A549 (cell line): ENCODE measurements around the gene GPR176. TPM values are rescaled to one million over a fixed set of nuclear protein-coding genes. Genes with fewer than 3 reads are reported as not detected.

Source experiments
- ATAC-seq, 2 experiments: fragments of 200-7000 bp in 1 of 2; fragments of >200 bp in 1 of 2; cut with Nextera tagmentation in 1 of 2; cut with Tn5 transposase in 1 of 2; 3 replicates each; pipeline versions ENCODE4 v1.8.0 to v1.9.1; 2018 to 2020; ENCODE audit warnings: mild to moderate bottlenecking in 1 of 2, moderate library complexity in 1 of 2
- CTCF ChIA-PET: fragments of 300-600 bp; sonication (Branson Sonifier 250); formaldehyde crosslinking; extraction: SDS; loops from one replicate; lab custom pipeline; 2021; ENCODE audit warnings: antibody characterized with exemption, inconsistent platforms; lab: Yijun Ruan, JAX
- POLR2A ChIA-PET: fragments of 350-600 bp; formaldehyde crosslinking; extraction: SDS; loops from one replicate; lab custom pipeline; 2021; ENCODE audit warnings: antibody characterized with exemption, inconsistent platforms; lab: Yijun Ruan, JAX
- DNase-seq, 2 experiments: peaks; one replicate each; pipeline versions ENCODE4 v3.0.0 to v3.0.0-alpha.2; 2011 to 2016; ENCODE audit warnings: low read depth in 1 of 2, low spot score in 1 of 2
- FAIRE-seq: peaks from 2 replicates; lab custom pipeline; 2011; peaks lifted over from hg19 to GRCh38; lab: Jason Lieb, UNC
- H3K27ac ChIP-seq, 2 experiments: fragments of >200 bp; sonication (Bioruptor Twin); formaldehyde crosslinking; 3 replicates each; pipeline ENCODE4 v1.5.1; 2016 to 2017
- H3K4me1 ChIP-seq: fragments of >200 bp; sonication (Bioruptor Twin); formaldehyde crosslinking; 3 replicates; pipeline ENCODE4 v1.6.1; 2016
- H3K4me2 ChIP-seq: fragments of >200 bp; sonication (Bioruptor Twin); formaldehyde crosslinking; 3 replicates; pipeline ENCODE4 v1.6.1; 2016
- H3K4me3 ChIP-seq: fragments of >200 bp; sonication (Bioruptor Twin); formaldehyde crosslinking; 3 replicates; pipeline ENCODE4 v1.5.1; 2016
- H3K9me3 ChIP-seq: fragments of >200 bp; sonication (Bioruptor Twin); formaldehyde crosslinking; 3 replicates; pipeline ENCODE4 v1.6.1; 2016
- BCL3 ChIP-seq: fragments of >200 bp; sonication (Bioruptor Twin); formaldehyde crosslinking; IDR thresholded peaks from 3 replicates; pipeline ENCODE4 v1.6.1; 2016
- CBX2 ChIP-seq: fragments of 200-600 bp; sonication (generic); IDR thresholded peaks from 2 replicates; pipeline ENCODE4 v1.6.1; 2016; ENCODE audit warnings: low read depth, mild to moderate bottlenecking, borderline replicate concordance
- CBX8 ChIP-seq: fragments of 200-600 bp; sonication (generic); IDR thresholded peaks from 2 replicates; pipeline ENCODE4 v1.6.1; 2016
- CHD2 ChIP-seq: fragments of 150-350 bp; IDR thresholded peaks from 2 replicates; pipeline ENCODE4 v1.6.1; 2014; ENCODE audit warnings: low read length; ENCODE audit not compliant: partially characterized antibody
- EHMT2 ChIP-seq: fragments of 200-600 bp; sonication (generic); IDR thresholded peaks from 2 replicates; pipeline ENCODE4 v1.6.1; 2016; ENCODE audit warnings: antibody characterized with exemption, low read depth, mild to moderate bottlenecking, moderate library complexity
- FOSB ChIP-seq: fragments of 250-450 bp; sonication (Bioruptor Pico); IDR thresholded peaks from 2 replicates; pipeline ENCODE4 v1.5.0; 2020; ENCODE audit warnings: mild to moderate bottlenecking, moderate library complexity
- FOXS1 ChIP-seq: fragments of 250-450 bp; sonication (Bioruptor Pico); IDR thresholded peaks from 2 replicates; pipeline ENCODE4 v1.5.0; 2020; ENCODE audit warnings: mild to moderate bottlenecking, moderate library complexity
- HOXA7 ChIP-seq: fragments of 250-450 bp; sonication (Bioruptor Pico); IDR thresholded peaks from 2 replicates; pipeline ENCODE4 v1.5.0; 2020; ENCODE audit warnings: mild to moderate bottlenecking, moderate library complexity
- HOXB13 ChIP-seq: fragments of 250-450 bp; sonication (Bioruptor Pico); IDR thresholded peaks from 2 replicates; pipeline ENCODE4 v1.5.0; 2020; ENCODE audit warnings: low read depth, mild to moderate bottlenecking, moderate library complexity
- JUN ChIP-seq, 2 experiments: fragments of >200 bp; sonication (Bioruptor Twin); formaldehyde crosslinking; IDR thresholded peaks; 2 replicates in 1 of 2; 3 replicates in 1 of 2; pipeline ENCODE4 v1.6.1; 2016 to 2017
- MAFK ChIP-seq: fragments of 450-650 bp; IDR thresholded peaks from 2 replicates; pipeline ENCODE4 v1.6.1; 2014; ENCODE audit not compliant: partially characterized antibody
- MAX ChIP-seq: IDR thresholded peaks from 2 replicates; pipeline ENCODE4 v1.6.1; 2012
- MAZ ChIP-seq: fragments of 150-350 bp; IDR thresholded peaks from 2 replicates; pipeline ENCODE4 v1.6.1; 2014; ENCODE audit warnings: antibody characterized with exemption, low read depth, low read length, borderline replicate concordance
- NR3C1 ChIP-seq: fragments of >200 bp; sonication (Bioruptor Twin); formaldehyde crosslinking; IDR thresholded peaks from 3 replicates; pipeline ENCODE4 v1.6.1; 2017
- PHF8 ChIP-seq: fragments of 200-600 bp; sonication (generic); IDR thresholded peaks from 2 replicates; pipeline ENCODE4 v1.6.1; 2016; ENCODE audit warnings: low read depth, mild to moderate bottlenecking, antibody characterized with exemption, moderate library complexity, borderline replicate concordance
- RARB ChIP-seq: fragments of 250-450 bp; sonication (Bioruptor Pico); IDR thresholded peaks from 2 replicates; pipeline ENCODE4 v1.8.0; 2021; ENCODE audit warnings: mild to moderate bottlenecking, moderate library complexity
- RFX5 ChIP-seq: fragments of 450-650 bp; IDR thresholded peaks from 2 replicates; pipeline ENCODE4 v1.7.1; 2014; ENCODE audit warnings: antibody characterized with exemption, mild to moderate bottlenecking, moderate library complexity
- RNF2 ChIP-seq: fragments of 200-600 bp; sonication (generic); IDR thresholded peaks from 2 replicates; pipeline ENCODE4 v1.6.1; 2016; ENCODE audit warnings: low read depth, mild to moderate bottlenecking, antibody characterized with exemption, moderate library complexity, borderline replicate concordance
- SMC3 ChIP-seq: fragments of >200 bp; sonication (Bioruptor Twin); formaldehyde crosslinking; IDR thresholded peaks from 3 replicates; pipeline ENCODE4 v1.6.1; 2018; ENCODE audit warnings: inconsistent platforms
- SREBF2 ChIP-seq: fragments of 450-650 bp; IDR thresholded peaks from 2 replicates; pipeline ENCODE4 v1.6.1; 2014; ENCODE audit warnings: mild to moderate bottlenecking, moderate library complexity
- TP53 ChIP-seq: fragments of 250-450 bp; sonication (Bioruptor Pico); IDR thresholded peaks from 2 replicates; pipeline ENCODE4 v1.5.0; 2021; ENCODE audit warnings: mild to moderate bottlenecking, moderate library complexity
- USF2 ChIP-seq: fragments of 450-650 bp; IDR thresholded peaks from 2 replicates; pipeline ENCODE4 v1.6.1; 2014; ENCODE audit warnings: antibody characterized with exemption
- ZC3H11A ChIP-seq: fragments of 450-650 bp; IDR thresholded peaks from 2 replicates; pipeline ENCODE4 v1.6.1; 2014; ENCODE audit warnings: antibody characterized with exemption, mild to moderate bottlenecking
- WGBS: methylation state at CpG from one replicate; pipeline ENCODE4 v1.1.6; 2017; ENCODE audit errors: missing lambda C conversion rate; 5-methylcytosine and 5-hydroxymethylcytosine counted together
- polyA plus RNA-seq, 4 experiments: library from polyadenylated mRNA; depleted of rRNA in 3 of 4; stranded (reverse); fragments of >200 nt; fragmentation: RNase III in 1 of 4; extraction: RNeasy Plus Mini Kit Qiagen cat#74134 plus additional on column Dnase treatment in 1 of 4; gene quantifications; 2 replicates in 3 of 4; 3 replicates in 1 of 4; pipeline ENCODE4 v1.2.3, GENCODE V29; 2011 to 2017
- TF ChIP-seq, protein P1 (sequence below): fragments of >200 bp; sonication (Bioruptor Twin); formaldehyde crosslinking; IDR thresholded peaks from 3 replicates; pipeline ENCODE4 v1.5.1; 2016

Gene GPR176
- polyA plus RNA-seq, 2 of the 4 experiments (the other 2 are of a cell fraction), result 1.5 to 8.1 TPM

DNA sequence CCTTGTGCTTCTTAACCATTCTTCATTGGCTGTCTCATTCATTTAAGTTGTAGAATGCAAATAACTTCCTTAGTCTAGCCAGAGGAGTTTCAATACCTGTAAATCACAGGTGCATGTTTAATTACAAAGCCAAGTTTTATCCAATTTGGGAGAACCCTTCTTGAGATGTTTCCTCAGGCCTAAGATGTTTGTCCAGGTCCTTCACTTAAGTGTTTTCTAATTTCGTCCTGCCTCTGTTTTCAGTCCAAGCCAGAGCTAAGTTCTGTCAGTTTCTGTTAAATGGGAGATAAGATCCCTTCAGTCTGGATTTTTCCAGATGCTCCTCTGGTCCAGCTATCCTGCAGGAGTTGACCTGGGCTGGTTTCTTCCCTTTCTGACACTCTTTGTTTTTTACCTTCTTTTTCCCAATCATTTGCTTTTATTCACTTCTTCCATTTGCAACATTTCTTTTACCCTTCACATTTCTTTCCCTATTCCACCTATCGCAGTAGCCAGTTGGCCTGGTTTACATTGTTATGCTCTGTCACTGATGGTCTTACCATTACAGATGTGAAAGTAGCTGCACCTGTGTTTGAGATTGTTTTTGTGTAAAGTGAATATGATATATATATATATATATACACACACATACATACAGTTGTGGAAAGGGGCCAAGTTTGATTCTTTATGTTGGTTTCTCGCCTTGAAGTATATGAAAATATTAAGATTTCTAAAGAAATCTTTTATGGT is 48.4 kb upstream of the GPR176 start:
- DNase-seq, result no peak
- no peak overlapping the region for H3K27ac ChIP-seq
- no peak overlapping the region for H3K4me2 ChIP-seq
- no peak overlapping the region for H3K4me3 ChIP-seq
- no peaks in the 10 kb centered on the region for H3K9me3 ChIP-seq
- H3K4me1 ChIP-seq, result no peaks in the 10 kb centered on the region; the same call in 2 of the 3 replicates
- ChIA-PET POLR2A (no interaction called here), CTCF (interaction anchor here (0.6 kb wide), 1 partner anchor 16 kb away, joined by 3 read pairs; no protein-coding TSS in a partner anchor)
- 90% methylated on average over 3 of the region's 3 CpGs for WGBS
- TF ChIP-seq SREBF2, result no peak
- TF ChIP-seq FOXS1, result no peak
- no peak for TF ChIP-seq RFX5
- TF ChIP-seq JUN (IDR thresholded peaks at IDR 0.05), result no peak
- no peak for TF ChIP-seq RARB (CRISPR knock-in tag)
- no peak for TF ChIP-seq FOSB (CRISPR knock-in tag)
- TF ChIP-seq PHF8, result no peak
- no peak for TF ChIP-seq CBX8
- TF ChIP-seq SMC3, result no peak
- no peak for TF ChIP-seq MAX
- TF ChIP-seq, protein P1, sequence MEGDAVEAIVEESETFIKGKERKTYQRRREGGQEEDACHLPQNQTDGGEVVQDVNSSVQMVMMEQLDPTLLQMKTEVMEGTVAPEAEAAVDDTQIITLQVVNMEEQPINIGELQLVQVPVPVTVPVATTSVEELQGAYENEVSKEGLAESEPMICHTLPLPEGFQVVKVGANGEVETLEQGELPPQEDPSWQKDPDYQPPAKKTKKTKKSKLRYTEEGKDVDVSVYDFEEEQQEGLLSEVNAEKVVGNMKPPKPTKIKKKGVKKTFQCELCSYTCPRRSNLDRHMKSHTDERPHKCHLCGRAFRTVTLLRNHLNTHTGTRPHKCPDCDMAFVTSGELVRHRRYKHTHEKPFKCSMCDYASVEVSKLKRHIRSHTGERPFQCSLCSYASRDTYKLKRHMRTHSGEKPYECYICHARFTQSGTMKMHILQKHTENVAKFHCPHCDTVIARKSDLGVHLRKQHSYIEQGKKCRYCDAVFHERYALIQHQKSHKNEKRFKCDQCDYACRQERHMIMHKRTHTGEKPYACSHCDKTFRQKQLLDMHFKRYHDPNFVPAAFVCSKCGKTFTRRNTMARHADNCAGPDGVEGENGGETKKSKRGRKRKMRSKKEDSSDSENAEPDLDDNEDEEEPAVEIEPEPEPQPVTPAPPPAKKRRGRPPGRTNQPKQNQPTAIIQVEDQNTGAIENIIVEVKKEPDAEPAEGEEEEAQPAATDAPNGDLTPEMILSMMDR, result no peak
- no peak for TF ChIP-seq RNF2
- TF ChIP-seq MAFK, result no peak
- no peak for TF ChIP-seq HOXB13
- no peak for TF ChIP-seq BCL3
- TF ChIP-seq CBX2, result no peak
- TF ChIP-seq USF2, result no peak
- no peak for ATAC-seq
- FAIRE-seq, result no peak

DNA sequence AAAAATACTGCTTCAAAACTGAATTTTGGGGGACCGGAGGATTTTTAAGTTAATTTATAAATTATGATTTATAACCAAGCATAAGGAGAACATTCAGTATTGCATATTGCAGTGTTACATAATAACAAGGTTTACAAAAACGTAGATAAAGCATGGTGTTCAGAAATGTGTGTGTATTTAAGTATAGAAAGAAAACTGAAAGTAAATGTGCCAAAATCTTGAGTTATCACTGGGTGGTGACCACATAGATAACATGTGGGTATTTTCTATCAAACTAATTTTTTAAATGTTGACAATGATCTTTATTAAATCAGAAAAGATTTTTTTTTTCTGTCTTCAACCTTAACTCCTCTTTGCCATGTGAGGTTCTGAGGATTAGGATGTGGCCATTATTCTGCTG is 46.5 kb upstream of the GPR176 start:
- TF ChIP-seq MAFK (no peak), PHF8 (no peak), ZC3H11A (no peak), TP53 (CRISPR knock-in tag) (no peak), HOXA7 (no peak), CHD2 (no peak), MAZ (no peak), NR3C1 (no peak), EHMT2 (no peak), RARB (CRISPR knock-in tag) (no peak)
- ATAC-seq, result no peak
- H3K4me3 ChIP-seq, result no peak overlapping the region
- ChIA-PET CTCF (no interaction called here), POLR2A (interaction anchor here (0.8 kb wide), 1 partner anchor 33 kb away, joined by 3 read pairs; no protein-coding TSS in a partner anchor)
- no peak for FAIRE-seq
- no peak overlapping the region for H3K27ac ChIP-seq
- H3K9me3 ChIP-seq, result no peaks in the 10 kb centered on the region
- 89% methylated on average over 2 of the region's 2 CpGs for WGBS
- no peaks in the 10 kb centered on the region; the same call in 2 of the 3 replicates for H3K4me1 ChIP-seq
- no peak for DNase-seq
- H3K4me2 ChIP-seq, result no peak overlapping the region
